Urothelium cell line (cell line): Measurements from ENCODE around the gene COQ7.

Experiments
- DNase-seq: peaks from one replicate; pipeline ENCODE4 v3.0.0; 2011; ENCODE audit warnings: low spot score, mixed read lengths
- FAIRE-seq: peaks from 2 replicates; lab custom pipeline; 2011; peaks lifted over from hg19 to GRCh38; lab: Jason Lieb, UNC

Gene COQ7

DNA sequence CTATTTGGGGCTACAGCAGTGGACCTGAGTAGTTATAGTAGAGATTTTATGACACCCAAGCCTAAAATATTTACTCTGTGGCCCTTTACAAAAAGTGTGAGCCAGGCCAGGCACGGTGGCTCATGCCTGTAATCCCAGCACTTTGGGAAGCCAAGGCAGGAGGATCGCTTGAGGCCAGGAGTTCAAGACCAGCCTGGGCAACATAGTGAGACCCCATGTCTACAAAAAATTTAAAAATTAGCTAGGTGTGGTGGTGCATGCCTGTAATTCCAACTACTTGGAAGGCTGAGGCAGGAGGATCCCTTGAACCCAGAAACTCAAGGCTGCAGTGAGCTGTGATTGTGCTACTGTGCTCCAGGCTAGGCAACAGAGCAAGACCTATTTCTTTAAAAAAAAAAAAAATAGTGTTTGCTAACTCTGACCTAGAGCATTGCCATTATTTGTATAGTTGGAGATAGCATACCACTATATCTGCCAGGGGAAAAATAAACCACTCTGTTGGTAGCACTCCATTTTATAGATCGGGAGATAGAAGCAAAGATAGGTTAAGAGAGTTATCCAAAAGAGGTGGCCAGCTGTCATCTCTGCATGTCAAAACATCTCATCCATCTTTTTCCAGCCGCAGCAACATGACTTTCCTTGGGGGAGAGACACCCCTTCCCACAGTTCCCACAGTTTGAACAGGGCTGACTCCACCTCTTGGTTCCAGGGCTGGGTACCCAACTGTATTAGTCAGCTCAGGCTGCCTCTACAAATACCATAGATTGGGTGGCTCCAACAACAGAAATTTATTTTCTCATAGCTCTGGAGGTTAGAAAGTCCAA lies 43.3 kb downstream of the COQ7 start:
- no peak for DNase-seq
- FAIRE-seq = no peak

DNA sequence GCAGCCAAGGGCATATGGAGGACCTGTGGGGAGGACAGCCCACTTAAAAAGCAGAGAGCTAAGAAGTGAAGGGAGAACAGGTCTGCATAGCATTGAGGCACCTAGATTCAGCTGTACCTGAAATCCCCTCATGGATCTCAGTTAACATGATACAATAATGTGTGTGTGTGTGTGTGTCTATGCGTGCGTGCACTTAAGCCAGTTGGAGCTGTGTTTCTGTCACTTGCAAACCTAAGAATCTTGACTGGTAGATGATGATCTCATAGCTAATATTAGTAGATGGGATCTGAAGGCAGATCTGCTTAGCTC lies 44.6 kb downstream of the COQ7 start:
- FAIRE-seq (no peak), DNase-seq (no peak)

DNA sequence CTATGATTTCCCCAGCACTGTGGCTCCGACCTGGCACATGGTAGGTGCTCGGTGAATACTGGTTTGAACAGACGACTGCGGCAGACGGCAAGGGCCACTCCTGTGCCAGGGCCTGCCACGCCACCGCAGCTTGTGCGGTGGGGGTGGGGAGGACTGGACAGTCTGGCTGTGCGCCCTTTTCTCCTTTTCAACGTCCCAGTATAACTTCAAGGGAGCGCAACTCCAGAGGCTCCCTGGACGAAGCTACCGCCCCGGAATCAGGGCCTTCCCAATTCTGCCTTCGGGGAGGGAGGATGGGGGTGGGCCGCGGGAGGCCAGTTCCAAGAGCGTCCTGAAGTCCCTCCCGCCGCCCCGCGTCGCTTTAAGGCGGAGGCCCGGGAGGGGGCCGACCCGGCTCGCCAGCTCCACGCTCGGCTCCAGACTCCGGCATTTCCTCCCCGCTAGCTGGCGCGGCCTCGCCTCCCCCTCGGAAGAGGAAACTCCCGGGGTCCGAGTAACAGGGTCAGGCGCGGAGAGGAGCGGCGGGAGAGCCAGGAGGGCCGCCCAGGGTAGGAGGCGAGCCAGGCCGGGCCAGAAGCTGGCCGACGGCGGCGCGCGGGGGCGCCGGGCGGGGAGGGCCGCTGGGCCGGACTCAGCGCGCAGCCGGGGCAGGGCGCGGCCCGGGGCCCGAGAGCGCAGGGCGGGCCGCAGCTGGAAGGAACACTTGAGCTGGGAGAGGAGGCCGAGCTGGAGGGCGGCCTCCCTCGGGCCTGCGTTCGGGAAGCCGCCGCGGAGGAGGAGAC lies 46.4 kb downstream of the COQ7 start, which contains the start of gene ITPRIPL2:
TSS of gene ITPRIPL2 (plus strand) at position 388 of the 782 bp plus-strand sequence. CDS start 498 bp downstream, outside the sequence.
- FAIRE-seq = no peak
- DNase-seq = peak; percentile 84

DNA sequence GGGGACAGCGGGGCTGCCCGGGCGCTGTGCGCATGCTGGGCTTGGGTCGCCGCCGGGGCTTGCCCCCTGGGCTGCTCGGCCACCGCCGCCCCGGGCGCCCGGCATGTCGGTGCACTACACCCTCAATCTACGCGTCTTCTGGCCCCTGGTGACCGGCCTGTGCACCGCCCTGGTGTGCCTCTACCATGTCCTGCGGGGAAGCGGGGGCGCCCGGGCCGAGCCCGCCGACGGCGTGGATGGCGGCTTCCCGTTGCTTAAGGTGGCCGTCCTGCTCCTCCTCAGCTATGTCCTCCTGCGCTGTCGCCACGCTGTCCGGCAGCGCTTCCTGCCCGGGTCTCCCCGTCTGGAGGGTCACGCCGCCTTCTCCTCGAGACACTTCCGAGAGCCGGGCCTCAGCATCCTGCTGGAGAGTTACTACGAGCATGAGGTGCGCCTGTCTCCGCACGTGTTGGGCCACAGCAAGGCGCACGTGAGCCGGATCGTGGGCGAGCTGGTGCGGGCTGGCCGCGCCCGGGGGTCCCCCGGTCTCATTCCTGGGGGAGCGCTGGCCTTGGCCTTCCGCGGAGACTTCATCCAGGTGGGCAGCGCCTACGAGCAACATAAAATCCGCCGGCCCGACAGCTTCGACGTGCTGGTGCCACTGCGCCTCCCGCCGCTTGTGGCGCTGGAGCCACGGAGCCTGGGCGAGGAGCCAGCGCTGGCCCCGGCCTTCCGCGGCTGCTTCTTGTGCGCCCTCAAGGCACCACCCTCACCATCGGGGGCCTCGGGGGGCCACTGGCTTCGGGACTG lies 47.1 kb downstream of the COQ7 start:
- DNase-seq (peak; percentile 64), FAIRE-seq (no peak)

DNA sequence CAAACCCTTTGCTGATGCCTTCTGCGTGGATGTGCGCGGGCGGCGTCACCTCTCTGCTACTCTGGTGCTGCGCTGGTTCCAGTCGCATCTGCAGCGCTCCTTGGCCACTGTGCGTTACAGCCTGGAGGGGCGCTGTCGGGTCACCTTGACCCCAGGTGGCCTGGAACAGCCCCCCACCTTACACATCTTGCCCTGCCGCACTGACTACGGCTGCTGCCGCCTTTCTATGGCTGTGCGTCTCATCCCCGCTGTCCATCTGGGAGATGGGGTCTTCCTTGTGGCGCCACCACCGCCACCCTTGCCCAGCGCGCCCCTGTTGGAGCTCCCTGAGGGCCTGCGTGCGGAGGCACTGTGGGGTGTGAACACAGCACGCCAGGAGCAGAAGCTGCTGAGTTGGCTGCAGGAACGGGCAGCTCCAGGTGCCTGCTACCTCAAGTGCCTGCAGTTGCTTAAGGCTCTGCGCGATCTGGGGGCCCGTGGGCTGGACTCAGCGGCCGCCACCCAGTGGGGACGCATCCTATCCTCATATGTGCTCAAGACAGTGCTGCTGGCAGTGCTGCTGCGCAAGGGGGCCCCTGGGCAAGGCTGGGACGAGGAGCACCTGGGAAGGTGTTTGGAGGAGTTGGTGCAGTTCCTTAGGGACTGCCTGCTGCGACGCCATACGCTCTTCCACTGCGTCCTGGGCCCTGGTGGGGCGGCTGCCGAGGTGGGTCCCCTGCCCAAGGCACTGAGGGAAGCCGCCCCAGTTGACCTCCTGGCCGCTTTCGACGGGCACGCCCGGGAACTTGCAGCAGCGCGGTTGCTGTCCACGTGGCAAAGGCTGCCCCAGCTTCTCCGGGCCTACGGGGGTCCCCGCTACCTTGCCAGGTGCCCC lies 48.0 kb downstream of the COQ7 start:
- no peak for FAIRE-seq
- DNase-seq = no peak

DNA sequence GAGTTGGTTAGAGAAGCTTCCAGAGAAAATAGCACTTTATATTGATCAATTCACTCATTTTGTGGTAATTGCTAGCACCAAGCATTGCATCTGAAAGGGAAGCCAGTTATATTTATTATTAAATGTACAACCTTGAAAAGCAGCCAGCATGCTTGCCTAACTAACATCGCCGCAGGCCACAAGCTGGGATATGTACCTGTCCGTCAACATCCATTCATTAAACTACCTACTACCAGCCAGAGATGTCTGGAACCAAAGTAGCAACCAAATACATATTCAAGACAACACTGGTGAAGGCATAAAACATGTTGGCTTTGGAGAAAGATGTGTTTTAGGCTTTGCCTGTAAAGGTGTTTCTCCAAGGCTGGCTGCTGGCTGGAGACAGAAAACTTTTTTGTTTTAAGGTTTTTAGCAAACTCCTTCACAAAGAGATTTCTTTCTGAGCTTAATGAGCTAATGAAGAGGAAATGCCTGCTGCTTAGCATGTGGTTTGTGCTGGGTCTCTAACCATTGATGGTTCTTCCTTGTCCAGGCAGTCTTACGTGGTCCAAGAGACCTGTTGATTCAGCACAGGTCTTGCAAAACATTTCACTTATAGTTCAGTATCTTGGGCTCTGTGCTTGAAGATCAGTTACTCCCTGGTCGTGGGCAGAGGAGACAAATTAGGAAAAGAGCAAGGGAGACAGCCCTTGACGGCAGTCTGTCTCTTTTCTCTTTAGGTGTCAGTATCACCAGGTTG lies 49.5 kb downstream of the COQ7 start:
- no peak for DNase-seq
- no peak for FAIRE-seq

DNA sequence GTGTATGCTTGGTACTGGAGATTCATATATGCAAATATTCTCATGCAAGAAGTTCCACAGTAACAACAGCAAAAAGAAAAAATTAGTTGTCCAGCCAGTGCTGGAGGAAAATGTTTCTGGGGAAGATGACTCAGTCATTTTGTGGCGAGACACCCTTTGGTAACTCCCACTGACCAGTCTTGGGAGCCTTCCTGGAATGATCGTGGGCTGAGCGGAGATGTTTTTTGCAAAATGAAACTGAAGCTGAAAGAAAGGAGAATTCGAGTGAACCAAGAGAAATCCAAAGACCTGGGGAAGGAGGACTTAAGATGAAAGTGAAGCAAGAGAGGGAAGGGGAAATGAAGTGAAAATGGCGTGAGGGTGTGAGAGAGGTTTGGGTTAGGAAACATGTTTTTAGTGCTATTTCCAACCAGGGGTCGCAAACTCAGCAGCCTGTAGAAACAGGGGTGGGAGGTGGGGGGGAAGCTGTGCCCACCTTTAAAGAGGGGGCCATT lies 51.6 kb downstream of the COQ7 start:
- FAIRE-seq (no peak), DNase-seq (peak; percentile 71)

DNA sequence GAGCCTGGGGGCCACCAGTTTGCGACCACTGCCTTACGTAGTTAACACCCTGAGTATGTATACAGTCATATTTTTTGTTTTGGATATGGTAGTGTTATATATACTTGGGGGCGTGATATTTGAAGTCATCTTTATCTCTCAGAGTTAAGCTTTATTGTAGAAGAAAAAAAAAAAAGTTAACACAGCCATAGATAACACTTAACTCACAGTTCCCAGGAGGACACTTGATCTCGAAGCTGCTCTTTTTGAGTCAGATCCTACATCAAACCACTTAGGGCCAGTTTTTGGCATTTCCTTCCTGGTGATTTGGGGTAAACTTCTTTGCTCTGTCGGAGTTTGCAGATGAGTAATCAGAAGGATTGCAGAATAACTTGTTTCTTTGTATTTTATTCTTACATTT lies 52.1 kb downstream of the COQ7 start:
- FAIRE-seq (no peak), DNase-seq (no peak)

DNA sequence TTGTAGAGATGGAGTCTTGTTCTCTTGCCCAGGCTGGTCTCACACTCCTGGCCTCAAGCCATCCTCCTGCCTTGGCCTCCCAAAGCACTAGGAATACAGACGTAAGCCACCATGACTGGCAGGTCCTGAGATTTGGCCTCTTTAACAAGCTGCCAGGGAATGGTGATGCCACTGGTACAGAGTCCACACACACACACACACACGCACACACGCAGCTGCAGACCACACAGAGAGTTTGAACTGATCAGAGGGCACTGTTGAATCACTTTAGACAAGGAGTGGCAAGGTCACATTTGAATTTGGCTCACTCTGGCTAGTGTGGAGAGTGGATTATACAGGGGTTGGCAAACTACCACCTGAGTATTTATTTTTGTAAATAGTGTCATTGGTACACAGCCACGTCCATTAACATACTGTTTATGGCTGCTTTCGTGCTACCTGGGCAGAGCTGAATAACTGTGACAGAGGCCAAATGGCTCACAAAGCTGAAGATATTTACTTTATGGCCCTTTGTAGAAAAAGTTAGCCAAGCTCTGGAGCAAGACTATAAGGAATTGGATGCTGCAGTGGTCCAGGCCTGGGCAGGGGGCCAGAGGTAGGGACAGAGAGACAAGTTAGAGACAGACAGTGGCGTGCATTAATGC lies 56.2 kb downstream of the COQ7 start:
- DNase-seq (no peak), FAIRE-seq (no peak)

DNA sequence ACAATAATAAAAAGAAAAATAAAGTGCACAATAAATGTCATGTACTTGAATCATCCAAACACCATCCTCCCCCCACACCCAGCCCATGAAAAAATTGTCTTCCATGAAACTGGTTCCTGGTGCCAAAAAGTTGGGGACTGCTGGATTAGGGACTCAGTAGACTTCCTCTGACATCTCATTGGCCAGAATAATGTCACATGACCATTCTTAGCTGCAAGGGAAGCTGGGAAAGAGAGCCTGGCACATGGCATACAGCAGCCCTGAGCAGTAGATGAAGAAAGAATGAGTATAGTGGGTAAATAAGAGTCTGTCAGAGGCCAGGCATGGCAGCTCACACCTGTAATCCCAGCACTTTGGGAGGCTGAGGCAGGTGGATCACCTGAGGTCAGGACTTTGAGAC lies 58.9 kb downstream of the COQ7 start:
- no peak for DNase-seq
- FAIRE-seq = no peak

DNA sequence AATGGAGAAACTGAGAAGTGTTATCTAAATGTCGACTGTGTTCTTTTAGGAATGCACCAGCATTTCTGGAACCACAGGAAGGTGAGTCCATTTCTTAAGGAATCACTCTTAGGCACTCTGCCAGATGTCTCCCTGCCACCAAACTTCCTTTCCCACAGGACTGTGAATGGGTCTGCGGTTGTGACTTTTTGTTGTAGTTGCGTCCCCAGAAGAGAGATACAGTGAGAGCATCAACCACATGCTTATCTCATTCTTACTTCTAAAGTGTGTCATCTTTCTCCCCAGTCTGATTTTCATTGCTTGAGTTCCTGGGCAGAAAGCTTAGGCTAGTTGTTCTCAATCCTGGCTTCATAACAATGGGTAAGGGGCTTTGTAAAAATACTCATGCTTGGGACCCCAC lies 59.8 kb downstream of the COQ7 start:
- DNase-seq = no peak
- FAIRE-seq = no peak

DNA sequence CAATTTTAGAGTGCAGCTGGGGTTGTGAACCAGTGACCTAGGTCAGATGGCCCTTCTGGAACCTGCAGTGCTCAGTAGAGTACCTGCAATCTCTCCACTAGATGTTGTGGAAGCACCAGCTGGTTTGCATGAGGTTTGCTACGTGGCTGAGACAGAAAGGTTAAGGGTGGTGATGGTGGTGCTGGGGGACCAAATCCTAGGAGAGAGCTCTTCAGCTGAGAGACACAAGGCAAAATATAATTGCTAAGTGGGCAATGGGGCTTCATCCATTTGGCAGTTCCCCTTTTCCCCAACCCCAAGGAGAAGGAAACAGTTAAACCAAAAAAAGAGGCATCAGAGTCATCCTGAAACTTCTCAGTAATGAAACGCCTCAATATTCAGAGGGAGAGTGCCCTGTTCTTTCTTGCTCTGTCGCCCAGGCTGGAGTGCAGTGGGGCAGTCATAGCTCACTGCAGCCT lies 60.3 kb downstream of the COQ7 start:
- no peak for FAIRE-seq
- no peak for DNase-seq

DNA sequence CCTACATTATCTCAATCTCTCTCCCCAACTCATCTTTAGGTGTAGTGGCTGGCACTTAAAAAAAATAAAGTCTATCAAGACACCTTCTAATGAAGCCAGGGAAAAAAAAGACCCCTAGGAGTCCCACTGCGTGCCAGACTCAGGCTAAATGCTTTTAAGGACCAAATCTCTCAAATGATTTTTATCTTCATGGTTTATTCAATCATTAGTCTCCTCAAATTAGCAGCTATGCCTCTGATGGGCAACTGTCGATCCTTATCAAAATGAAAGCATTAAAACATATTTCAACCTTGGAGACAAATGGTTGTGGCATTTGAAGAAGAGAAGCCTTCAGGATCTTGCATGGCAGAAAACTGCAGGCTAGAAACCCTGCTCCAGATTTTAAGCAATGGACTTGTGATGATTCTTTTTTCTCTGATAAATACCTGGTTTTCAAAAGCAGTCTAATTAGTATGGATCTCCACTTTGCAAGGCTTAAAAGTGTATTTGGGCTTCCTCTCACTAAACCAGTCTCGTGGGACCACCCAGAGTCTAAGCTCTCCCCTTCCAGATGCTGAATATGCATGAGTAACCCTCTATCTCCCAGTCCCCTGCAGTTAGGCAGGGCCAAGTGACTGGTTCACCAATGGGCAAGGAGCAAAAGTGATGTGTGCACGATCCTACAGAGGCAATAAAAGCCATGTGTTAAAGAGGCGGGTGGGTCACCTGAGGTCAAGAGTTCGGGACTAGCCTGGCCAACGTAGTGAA lies 61.2 kb downstream of the COQ7 start:
- DNase-seq = no peak
- no peak for FAIRE-seq
